ENCODE data around the gene FHIT.

Gene FHIT

GRCh38 chr3:61251174-61251972, at the start of gene FHIT:
FHIT (minus strand) TSS chr3:61251452.
- peak; percentile 37 for DNase-seq

DNA sequence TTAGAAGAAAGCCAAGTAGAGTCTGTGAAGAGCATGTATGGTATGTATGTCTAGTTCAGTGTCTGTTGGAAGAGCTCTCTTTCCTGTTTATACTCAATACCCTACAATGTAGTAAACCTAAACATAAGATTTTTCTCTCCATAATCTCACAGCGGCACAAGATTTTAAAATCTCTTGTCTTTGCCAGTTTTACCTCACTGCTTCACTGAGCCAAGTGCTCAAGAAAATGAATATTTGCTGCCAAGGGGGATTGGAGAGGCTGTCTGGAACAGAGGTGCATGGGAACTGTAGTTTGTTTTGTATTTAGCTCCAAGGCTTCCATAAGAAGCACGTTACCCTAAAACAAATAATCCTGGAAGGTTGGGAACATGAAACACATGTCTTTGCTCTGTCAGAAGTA, 49.5 kb upstream of the FHIT start:
- no peak for DNase-seq

DNA sequence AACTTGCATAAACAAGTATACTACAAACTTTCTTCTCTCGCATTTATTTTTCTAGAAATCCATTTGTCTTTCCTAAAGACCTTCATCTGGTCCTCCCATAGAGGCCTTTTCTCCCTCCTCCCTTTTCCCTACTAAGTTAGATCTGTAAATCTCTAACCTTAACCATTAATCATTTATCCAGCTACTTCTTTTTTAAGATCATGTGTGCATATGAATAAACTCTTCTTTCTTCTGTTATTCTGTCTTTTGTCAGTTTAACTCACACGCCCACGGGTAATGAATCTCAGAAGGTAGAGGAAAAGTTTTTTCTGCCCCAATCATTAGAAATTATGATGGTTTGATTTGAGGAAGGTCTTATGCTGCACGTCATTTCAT, 48.7 kb upstream of the FHIT start:
- no peak for DNase-seq

DNA sequence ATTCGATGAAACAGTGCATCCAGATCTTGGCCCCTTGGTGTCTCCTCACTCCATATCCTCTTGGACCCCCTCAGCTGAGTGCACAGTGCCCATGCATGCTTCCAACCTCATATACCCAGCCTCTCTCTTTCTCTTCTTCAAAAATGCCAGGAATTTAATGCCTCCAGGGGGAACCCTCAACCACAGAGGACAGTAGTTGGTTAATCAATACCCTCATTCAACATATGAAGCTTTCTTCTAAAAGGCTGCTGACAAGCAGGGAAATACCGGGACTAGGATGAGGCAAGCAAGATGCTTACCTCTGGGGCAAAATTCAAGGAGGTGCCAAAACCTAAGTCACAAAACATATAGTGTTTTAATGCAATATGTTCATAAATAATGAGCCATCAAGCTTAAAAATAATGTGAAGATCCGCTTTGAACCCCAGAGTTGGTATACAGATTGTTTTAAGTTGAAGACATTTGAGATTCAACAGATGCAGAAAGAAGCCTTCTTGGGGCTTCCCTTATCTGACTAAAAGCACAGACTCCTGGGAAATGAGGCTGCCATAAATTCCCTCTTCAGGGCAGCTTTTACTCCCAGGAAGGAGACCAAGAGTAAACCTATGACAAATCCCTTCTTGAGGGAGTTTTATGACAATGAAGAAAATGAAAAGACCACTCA, 48.2 kb upstream of the FHIT start:
- DNase-seq, result no peak

GRCh38 chr3:61297821-61298220, 46.6 kb upstream of the FHIT start:
- DNase-seq, result no peak

DNA sequence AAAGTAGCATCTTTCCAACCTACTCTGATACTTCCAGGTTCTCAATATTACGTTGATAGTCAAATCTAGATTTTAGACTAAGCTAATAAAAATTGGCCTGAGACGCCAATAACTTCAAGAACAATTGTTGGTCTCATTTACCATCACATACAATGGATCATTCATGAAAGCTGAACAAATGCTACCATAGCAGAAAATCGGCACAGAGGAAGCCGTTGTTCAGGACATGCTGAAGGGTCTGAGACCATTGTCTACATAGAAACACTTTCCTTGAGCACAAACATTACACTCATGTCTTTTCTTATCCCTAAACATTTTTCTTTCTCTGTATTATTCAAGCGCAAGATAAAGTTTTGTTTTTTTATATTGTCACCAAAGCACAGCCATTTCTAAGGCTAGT, 37.2 kb upstream of the FHIT start:
- no peak for DNase-seq

- DNase-seq, result no peak
Measured at GRCh38 chr3:61283876-61284275, 32.6 kb upstream of the FHIT start.

DNA sequence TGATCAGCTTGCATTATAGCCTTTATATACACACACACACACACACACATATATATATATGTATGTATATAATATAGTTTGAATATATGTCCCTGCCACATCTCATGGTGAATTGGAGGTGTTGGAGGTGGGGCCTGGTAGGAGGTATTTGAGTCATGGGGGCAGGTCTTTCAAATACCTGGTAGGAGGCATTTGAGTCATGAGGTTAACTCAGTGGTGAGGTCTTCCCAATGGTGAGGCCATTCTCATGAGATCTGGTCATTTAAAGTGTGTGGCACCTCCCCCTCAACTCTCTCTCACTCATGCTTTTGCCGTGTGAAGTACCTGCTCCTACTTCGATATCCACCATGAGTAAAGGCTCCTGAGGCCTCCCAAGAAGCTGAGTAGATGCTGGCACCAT, 27.5 kb upstream of the FHIT start:
- no peak for DNase-seq

- no peak for DNase-seq
Measured at GRCh38 chr3:61277411-61277810, 26.2 kb upstream of the FHIT start.

GRCh38 chr3:61269435-61269834, 18.2 kb upstream of the FHIT start:
- no peak for DNase-seq

- DNase-seq, result no peak
Measured at GRCh38 chr3:61268644-61269043, 17.4 kb upstream of the FHIT start.

DNA sequence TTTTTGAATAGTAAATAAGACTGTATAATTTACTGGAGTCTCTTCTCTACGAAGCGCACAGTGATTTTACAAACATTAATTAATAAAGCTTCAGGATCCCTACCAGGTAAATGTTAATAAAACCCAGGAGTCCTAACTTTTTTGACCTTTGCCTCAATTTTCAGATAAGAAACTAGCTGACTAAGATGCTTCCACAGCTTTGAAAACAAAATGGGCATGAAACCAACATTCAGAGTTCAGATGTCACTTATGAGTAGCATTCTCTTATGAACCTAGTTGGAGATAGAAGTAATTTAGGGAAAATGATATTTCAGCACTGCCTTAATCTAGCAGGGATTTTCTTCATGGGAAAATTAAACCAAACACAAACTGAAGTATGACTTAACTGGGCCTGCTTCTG, 13.0 kb upstream of the FHIT start:
- no peak for DNase-seq

GRCh38 chr3:61257148-61257547, 5.9 kb upstream of the FHIT start:
- no peak for DNase-seq

- no peak for DNase-seq
Measured at GRCh38 chr3:61253756-61254155, 2.5 kb upstream of the FHIT start.

DNA sequence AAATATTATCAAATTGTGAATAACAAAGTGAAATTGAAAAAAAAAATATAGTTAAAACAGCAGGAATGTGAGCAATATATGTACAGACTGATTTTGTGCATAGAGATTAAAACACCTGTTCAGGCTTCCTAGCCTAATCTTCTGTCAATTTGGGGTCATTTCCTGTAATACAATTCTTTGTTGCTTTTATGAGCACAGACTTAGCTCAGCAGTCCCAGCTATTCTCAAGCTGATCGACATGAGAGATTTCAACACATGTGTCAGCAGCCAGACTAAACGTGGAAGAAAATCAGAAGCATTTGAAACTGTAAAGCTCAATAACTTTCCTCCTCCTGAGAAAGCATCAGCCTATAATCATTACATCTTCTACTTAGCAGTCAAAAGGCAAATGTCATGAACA, 1.6 kb upstream of the FHIT start:
- DNase-seq, result no peak

DNA sequence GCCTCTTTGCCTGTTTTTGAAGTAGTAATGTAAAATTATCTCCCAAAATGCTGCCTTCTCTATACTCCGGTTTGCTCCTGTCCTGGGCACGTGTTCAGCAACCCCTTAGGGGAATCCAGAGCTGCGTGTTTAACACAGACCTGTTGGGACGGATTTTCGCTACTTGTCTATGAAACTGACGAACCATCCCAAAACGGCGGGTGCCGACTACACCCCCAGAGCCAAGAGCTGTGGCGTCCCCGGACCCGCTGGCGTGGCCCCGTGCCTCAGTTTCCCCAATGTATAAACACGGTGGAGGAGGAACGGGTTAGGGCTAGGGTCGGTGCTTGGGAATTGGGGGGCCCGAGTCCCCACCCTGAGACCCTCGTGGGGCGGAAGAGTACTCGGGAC, 473 bp downstream of the FHIT start:
- DNase-seq, result no peak

DNA sequence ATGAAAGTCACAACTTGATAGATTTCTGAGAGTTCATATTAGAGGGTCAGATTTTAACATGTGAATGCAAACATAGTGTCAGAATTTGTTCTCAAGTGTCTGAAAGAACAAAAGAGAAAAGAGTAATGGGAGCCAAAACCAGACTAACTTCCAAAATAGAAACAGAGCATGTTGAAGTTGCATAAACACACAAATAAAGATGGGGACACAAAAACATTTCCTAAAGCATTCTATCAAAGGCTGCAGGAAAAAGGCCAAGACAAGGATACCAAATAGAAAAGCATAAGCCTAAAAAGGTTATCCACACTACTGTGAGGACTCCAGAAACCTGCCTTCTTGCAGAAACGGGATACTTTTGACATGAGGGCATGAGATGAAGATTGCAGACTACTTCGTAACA, 2.8 kb downstream of the FHIT start:
- DNase-seq, result no peak

- DNase-seq, result no peak
Measured at GRCh38 chr3:61247191-61247590, 4.1 kb downstream of the FHIT start.

GRCh38 chr3:61239871-61240270, 11.4 kb downstream of the FHIT start:
- DNase-seq, result no peak

- DNase-seq, result no peak
Measured at GRCh38 chr3:61237858-61238257, 13.4 kb downstream of the FHIT start.

GRCh38 chr3:61236556-61236955, 14.7 kb downstream of the FHIT start:
- no peak for DNase-seq

- no peak for DNase-seq
Measured at GRCh38 chr3:61233746-61234145, 17.5 kb downstream of the FHIT start.

DNA sequence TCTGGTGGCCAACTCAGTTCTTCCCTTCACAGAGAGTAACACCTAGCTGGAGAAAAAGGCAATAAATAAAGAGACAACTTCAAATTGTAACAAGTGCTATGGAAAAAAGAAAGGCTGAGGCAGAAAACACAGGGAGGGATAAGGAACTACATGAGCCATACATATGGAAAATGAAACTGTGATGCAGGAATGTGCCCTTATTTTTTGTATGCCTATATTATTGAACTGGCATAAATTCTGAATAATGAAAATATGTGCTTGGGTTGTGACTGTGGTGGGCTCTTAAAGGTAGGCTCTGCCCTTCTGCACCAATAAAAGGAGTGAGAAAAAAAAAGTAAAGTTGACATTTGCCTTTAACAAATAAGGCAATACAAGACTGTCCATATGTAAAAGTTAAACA, 19.6 kb downstream of the FHIT start:
- no peak for DNase-seq

- DNase-seq, result no peak
Measured at GRCh38 chr3:61227799-61228198, 23.5 kb downstream of the FHIT start.

DNA sequence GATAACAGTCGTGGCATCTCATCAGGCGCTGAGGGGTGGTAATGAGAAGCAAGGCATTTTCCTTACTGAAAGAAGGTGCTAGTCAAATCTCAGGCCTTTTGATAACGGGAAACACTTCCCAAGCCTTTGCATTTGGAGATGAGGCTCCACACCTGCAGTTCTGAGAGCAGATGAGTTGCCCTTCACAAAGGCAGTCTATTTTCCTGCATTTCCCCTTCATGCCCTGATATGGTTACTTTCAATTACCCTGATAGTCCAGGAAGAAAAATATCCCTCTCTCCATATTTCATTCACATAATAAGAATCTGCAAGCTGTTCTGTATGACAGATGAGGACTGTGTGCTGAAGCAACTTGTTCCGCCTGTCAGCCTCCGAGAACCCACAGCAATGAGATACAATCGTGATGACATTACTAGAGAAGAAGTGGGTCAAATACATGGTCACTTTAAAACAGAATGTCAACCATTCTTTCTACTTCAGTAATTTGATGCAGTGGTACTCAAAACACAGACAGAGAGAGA, 25.0 kb downstream of the FHIT start:
- no peak for DNase-seq

All from NCI-H1694 (cell line).